NB4 (cell line): ENCODE measurements around the gene GAS5.

Experiments used
- MYC ChIP-seq: IDR thresholded peaks from 2 replicates; pipeline ENCODE4 v1.6.1; 2011; ENCODE audit warnings: low read depth, low read length
- TF ChIP-seq, protein P1 (sequence below): IDR thresholded peaks from one replicate; pipeline ENCODE4 v1.5.1; 2012; ENCODE audit warnings: low read depth, low read length
- TF ChIP-seq, protein P2 (sequence below): IDR thresholded peaks from 2 replicates; pipeline ENCODE4 v1.6.1; 2011; ENCODE audit warnings: low read depth, low read length

DNA sequence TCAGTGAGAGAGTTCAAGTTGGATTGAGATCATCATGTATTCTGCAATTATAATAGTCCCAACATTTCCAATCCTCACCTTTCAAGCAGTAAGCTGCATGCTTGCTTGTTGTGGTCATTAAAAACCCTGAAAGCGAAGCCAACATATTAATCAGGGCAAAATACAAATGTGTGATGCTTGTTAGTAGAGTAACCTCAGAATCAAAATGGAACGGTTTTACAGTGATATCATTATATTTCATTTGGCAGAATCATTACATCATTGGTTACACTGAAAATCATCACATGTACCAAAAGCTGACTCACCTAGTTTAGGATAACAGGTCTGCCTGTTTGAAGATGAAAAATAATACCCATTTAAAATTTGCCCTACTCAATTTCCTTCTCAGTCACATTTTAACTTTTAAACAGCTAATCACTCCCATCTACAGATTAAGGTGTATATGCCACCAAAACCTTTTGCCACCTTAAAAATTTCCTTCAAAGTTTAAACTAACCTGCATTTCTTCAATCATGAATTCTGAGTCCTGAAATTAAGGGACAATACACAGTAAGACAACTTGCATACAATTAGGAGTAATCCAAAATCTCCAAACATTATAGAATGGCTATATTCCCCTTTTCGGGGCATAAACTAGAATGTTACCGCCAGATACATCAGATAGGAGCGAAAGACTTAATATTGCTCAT lies 3.5 kb downstream of the GAS5 start:
- TF ChIP-seq MYC: no peak
- TF ChIP-seq, protein P1, sequence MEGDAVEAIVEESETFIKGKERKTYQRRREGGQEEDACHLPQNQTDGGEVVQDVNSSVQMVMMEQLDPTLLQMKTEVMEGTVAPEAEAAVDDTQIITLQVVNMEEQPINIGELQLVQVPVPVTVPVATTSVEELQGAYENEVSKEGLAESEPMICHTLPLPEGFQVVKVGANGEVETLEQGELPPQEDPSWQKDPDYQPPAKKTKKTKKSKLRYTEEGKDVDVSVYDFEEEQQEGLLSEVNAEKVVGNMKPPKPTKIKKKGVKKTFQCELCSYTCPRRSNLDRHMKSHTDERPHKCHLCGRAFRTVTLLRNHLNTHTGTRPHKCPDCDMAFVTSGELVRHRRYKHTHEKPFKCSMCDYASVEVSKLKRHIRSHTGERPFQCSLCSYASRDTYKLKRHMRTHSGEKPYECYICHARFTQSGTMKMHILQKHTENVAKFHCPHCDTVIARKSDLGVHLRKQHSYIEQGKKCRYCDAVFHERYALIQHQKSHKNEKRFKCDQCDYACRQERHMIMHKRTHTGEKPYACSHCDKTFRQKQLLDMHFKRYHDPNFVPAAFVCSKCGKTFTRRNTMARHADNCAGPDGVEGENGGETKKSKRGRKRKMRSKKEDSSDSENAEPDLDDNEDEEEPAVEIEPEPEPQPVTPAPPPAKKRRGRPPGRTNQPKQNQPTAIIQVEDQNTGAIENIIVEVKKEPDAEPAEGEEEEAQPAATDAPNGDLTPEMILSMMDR: no peak
- TF ChIP-seq, protein P2, sequence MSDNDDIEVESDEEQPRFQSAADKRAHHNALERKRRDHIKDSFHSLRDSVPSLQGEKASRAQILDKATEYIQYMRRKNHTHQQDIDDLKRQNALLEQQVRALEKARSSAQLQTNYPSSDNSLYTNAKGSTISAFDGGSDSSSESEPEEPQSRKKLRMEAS: no peak
